RWPE1 (cell line): ENCODE results near the gene ZNF524.

Experiments
- CTCF ChIA-PET: fragments of 350-600 bp; sonication (Branson Sonifier 250); formaldehyde crosslinking; extraction: SDS; loops from one replicate; lab custom pipeline; 2021; lab: Yijun Ruan, JAX
- POLR2A ChIA-PET: fragments of 400-600 bp; formaldehyde crosslinking; extraction: SDS; loops from one replicate; lab custom pipeline; 2020; ENCODE audit warnings: antibody characterized with exemption; ENCODE audit not compliant: low non-redundant PET; lab: Yijun Ruan, JAX
- DNase-seq: peaks from one replicate; pipeline ENCODE4 v3.0.0; 2012; ENCODE audit warnings: low spot score
- H3K27ac ChIP-seq: fragments of 450-650 bp; 2 replicates; pipeline ENCODE4 v1.5.1; 2017
- CTCF ChIP-seq: fragments of 450-650 bp; conservative IDR thresholded peaks from 2 replicates; pipeline ENCODE4 v1.5.1; 2017; ENCODE audit warnings: low read depth, mild to moderate bottlenecking

Gene ZNF524

GRCh38 chr19:55594996-55595545, 5.0 kb upstream of the ZNF524 start:
- CTCF ChIA-PET = no interaction called here
- no peak for DNase-seq
- POLR2A ChIA-PET = interaction anchor here (0.5 kb wide), 1 partner anchor 40 kb away, joined by 3 read pairs; no protein-coding TSS in a partner anchor
- TF ChIP-seq CTCF = no peak
- no peak overlapping the region for H3K27ac ChIP-seq

GRCh38 chr19:55596304-55596703, 3.8 kb upstream of the ZNF524 start:
- CTCF ChIA-PET = no interaction called here
- no peak overlapping the region for H3K27ac ChIP-seq
- TF ChIP-seq CTCF = no peak
- DNase-seq = no peak
- POLR2A ChIA-PET = no interaction called here

DNA sequence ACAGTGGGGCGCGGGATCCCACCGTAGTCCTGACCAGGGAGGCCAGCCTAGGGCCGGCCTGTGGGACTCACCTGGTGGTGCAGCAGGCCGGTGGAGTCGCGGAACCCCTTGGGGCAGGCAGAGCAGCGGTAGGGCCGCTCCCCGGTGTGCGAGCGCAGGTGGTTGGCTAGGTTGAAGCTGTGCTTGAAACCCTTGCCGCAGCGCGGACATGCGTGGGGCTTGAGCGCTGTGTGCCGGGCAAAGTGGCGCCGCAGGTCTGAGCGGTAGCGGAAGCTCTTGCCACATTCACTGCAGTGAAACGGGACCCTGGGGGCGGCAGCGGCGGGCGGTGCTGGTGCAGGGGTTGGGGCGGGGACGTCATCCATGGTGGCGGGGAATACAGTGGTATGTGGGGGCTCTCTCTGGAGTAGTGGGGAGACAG, 2.6 kb upstream of the ZNF524 start:
- TF ChIP-seq CTCF = no peak
- DNase-seq = no peak
- peak overlapping the region; percentile 21; the same call in 1 of the 2 replicates for H3K27ac ChIP-seq
- ChIA-PET CTCF (no interaction called here), POLR2A (no interaction called here)

GRCh38 chr19:55598034-55598433, 2.1 kb upstream of the ZNF524 start:
- DNase-seq = no peak
- TF ChIP-seq CTCF = no peak
- ChIA-PET CTCF (interaction anchor here (0.5 kb wide), 1 partner anchor 65 kb away, joined by 3 read pairs; no protein-coding TSS in a partner anchor), POLR2A (no interaction called here)
- H3K27ac ChIP-seq = peak overlapping the region; percentile 21; the same call in 1 of the 2 replicates

GRCh38 chr19:55598719-55599467, 1.2 kb upstream of the ZNF524 start:
- H3K27ac ChIP-seq = peak overlapping the region; percentile 98
- TF ChIP-seq CTCF = no peak
- ChIA-PET CTCF (interaction anchor here (0.5 to 0.6 kb wide), 2 partner anchors 44 to 66 kb away, joined by 3 to 4 read pairs; no protein-coding TSS in a partner anchor), POLR2A (interaction anchor here (0.6 to 0.9 kb wide), 3 partner anchors 18 to 193 kb away, joined by 4 to 6 read pairs (median 4); partner anchors contain the start of genes ZNF579 and ZNF628)
- peak; percentile 89 for DNase-seq

- DNase-seq = peak; percentile 90
- CTCF ChIA-PET = interaction anchor here (0.5 kb wide), 1 partner anchor 32 kb away, joined by 3 read pairs; no protein-coding TSS in a partner anchor
- POLR2A ChIA-PET = interaction anchor here (0.6 to 0.9 kb wide), 4 partner anchors 19 to 194 kb away, joined by 4 to 6 read pairs (median 4); partner anchors contain the start of genes ZNF579 and ZNF628
- peak within 1 kb of the TSS; percentile 98 for H3K27ac ChIP-seq
- TF ChIP-seq CTCF = no peak
Measured at GRCh38 chr19:55599468-55599841, 633 bp upstream of the ZNF524 start, which contains the start of gene FIZ1. Gene FIZ1 (minus strand): TSS chr19:55599517. CDS start chr19:55597865, 1,652 bp downstream.
